ENCODE results near the gene CALML6. TPM values are rescaled to one million over a fixed set of nuclear protein-coding genes. Genes with fewer than 3 reads are reported as not detected.

CALML6 gene
- total and polyA plus RNA-seq, 9 donors = 0.04 to 0.43 (median 0.13) TPM; not detected in 2

- intact Hi-C loops (cut with DNase I) = loop anchor here in 2 of 4 donors (5.0 to 10.0 kb wide), 2 partner anchors 62 to 85 kb away; no protein-coding TSS in a partner anchor
- no peak for DNase-seq
- no peak for TF ChIP-seq EP300 (IDR thresholded peaks at IDR 0.05)
- no peak for TF ChIP-seq CTCF (IDR thresholded peaks at IDR 0.05)
- no peak for TF ChIP-seq POLR2A (IDR thresholded peaks at IDR 0.05)
- Histone ChIP-seq H3K27ac (no peak overlapping the region), H3K9me3 (no peaks in the 10 kb centered on the region), H3K4me3 (no peak overlapping the region), H3K36me3 (no peaks in the 10 kb centered on the region), H3K4me1 (ENCODE audit: insufficient read depth) (peaks cover 1% of the 10 kb centered on the region), H3K27me3 (no peaks in the 10 kb centered on the region)
- 60 to 73% (median 64%) methylated on average over 2 of the region's 2 CpGs for WGBS, 3 donors
These were observed 47.7 kb downstream of the CALML6 start for GRCh38 chr1:1962752-1963151.

GRCh38 chr1:1963570-1963969, 48.5 kb downstream of the CALML6 start:
- H3K36me3 ChIP-seq = no peaks in the 10 kb centered on the region
- H3K27me3 ChIP-seq = no peaks in the 10 kb centered on the region
- no peaks in the 10 kb centered on the region for H3K9me3 ChIP-seq
- H3K27ac ChIP-seq = no peak overlapping the region
- TF ChIP-seq EP300 (IDR thresholded peaks at IDR 0.05) (no peak), POLR2A (IDR thresholded peaks at IDR 0.05) (no peak), CTCF (IDR thresholded peaks at IDR 0.05) (no peak)
- intact Hi-C loops (cut with DNase I) = loop anchor here in 2 of 4 donors (5.0 to 10.0 kb wide), 2 partner anchors 61 to 84 kb away; no protein-coding TSS in a partner anchor
- DNase-seq = no peak
- 80 to 86% (median 83%) methylated on average over 17 of the region's 17 CpGs for WGBS, 3 donors
- peaks cover 1% of the 10 kb centered on the region for H3K4me1 ChIP-seq (ENCODE audit: insufficient read depth)
- H3K4me3 ChIP-seq = no peak overlapping the region

- Histone ChIP-seq H3K27me3 (no peaks in the 10 kb centered on the region), H3K4me1 (ENCODE audit: insufficient read depth) (no peaks in the 10 kb centered on the region), H3K4me3 (no peak overlapping the region), H3K27ac (no peak overlapping the region), H3K9me3 (no peaks in the 10 kb centered on the region), H3K36me3 (no peaks in the 10 kb centered on the region)
- WGBS, 3 donors = 36 to 70% (median 49%) methylated on average over 23 to 25 of the region's 25 CpGs
- DNase-seq = no peak
- intact Hi-C loops (cut with DNase I) = loop anchor here in 2 of 4 donors (5.0 to 10.0 kb wide), 2 partner anchors 60 to 82 kb away; no protein-coding TSS in a partner anchor
- TF ChIP-seq POLR2A (IDR thresholded peaks at IDR 0.05) (no peak), EP300 (IDR thresholded peaks at IDR 0.05) (no peak), CTCF (IDR thresholded peaks at IDR 0.05) (no peak)
These were observed 49.8 kb downstream of the CALML6 start for GRCh38 chr1:1964811-1965210.

GRCh38 chr1:1965546-1965945, 50.5 kb downstream of the CALML6 start:
- no peak for DNase-seq
- Histone ChIP-seq H3K4me1 (ENCODE audit: insufficient read depth) (no peaks in the 10 kb centered on the region), H3K27ac (no peak overlapping the region), H3K4me3 (no peak overlapping the region), H3K9me3 (no peaks in the 10 kb centered on the region), H3K36me3 (no peaks in the 10 kb centered on the region), H3K27me3 (no peaks in the 10 kb centered on the region)
- TF ChIP-seq CTCF (IDR thresholded peaks at IDR 0.05) = no peak
- TF ChIP-seq EP300 (IDR thresholded peaks at IDR 0.05) = no peak
- TF ChIP-seq POLR2A (IDR thresholded peaks at IDR 0.05) = no peak
- 59 to 66% (median 66%) methylated on average over 10 of the region's 10 CpGs for WGBS, 3 donors
- intact Hi-C loops (cut with DNase I) = loop anchor here in 1 of 4 donors (10.0 kb wide), 1 partner anchor 59 kb away; no protein-coding TSS in a partner anchor
